A549 (cell line): ENCODE measurements around the gene OR10J1. TPM values are rescaled to one million over a fixed set of nuclear protein-coding genes. Genes with fewer than 3 reads are reported as not detected.

Experiments used
- ATAC-seq, 2 experiments: fragments of 200-7000 bp in 1 of 2; fragments of >200 bp in 1 of 2; cut with Nextera tagmentation in 1 of 2; cut with Tn5 transposase in 1 of 2; 3 replicates each; pipeline versions ENCODE4 v1.8.0 to v1.9.1; 2018 to 2020; ENCODE audit warnings: mild to moderate bottlenecking in 1 of 2, moderate library complexity in 1 of 2
- CTCF ChIA-PET: fragments of 300-600 bp; sonication (Branson Sonifier 250); formaldehyde crosslinking; extraction: SDS; loops from one replicate; lab custom pipeline; 2021; ENCODE audit warnings: antibody characterized with exemption, inconsistent platforms; lab: Yijun Ruan, JAX
- POLR2A ChIA-PET: fragments of 350-600 bp; formaldehyde crosslinking; extraction: SDS; loops from one replicate; lab custom pipeline; 2021; ENCODE audit warnings: antibody characterized with exemption, inconsistent platforms; lab: Yijun Ruan, JAX
- DNase-seq, 2 experiments: peaks; one replicate each; pipeline versions ENCODE4 v3.0.0 to v3.0.0-alpha.2; 2011 to 2016; ENCODE audit warnings: low read depth in 1 of 2, low spot score in 1 of 2
- FAIRE-seq: peaks from 2 replicates; lab custom pipeline; 2011; peaks lifted over from hg19 to GRCh38; lab: Jason Lieb, UNC
- H3K27ac ChIP-seq, 2 experiments: fragments of >200 bp; sonication (Bioruptor Twin); formaldehyde crosslinking; 3 replicates each; pipeline ENCODE4 v1.5.1; 2016 to 2017
- H3K4me1 ChIP-seq: fragments of >200 bp; sonication (Bioruptor Twin); formaldehyde crosslinking; 3 replicates; pipeline ENCODE4 v1.6.1; 2016
- H3K4me2 ChIP-seq: fragments of >200 bp; sonication (Bioruptor Twin); formaldehyde crosslinking; 3 replicates; pipeline ENCODE4 v1.6.1; 2016
- H3K4me3 ChIP-seq: fragments of >200 bp; sonication (Bioruptor Twin); formaldehyde crosslinking; 3 replicates; pipeline ENCODE4 v1.5.1; 2016
- H3K9me3 ChIP-seq: fragments of >200 bp; sonication (Bioruptor Twin); formaldehyde crosslinking; 3 replicates; pipeline ENCODE4 v1.6.1; 2016
- BCL3 ChIP-seq: fragments of >200 bp; sonication (Bioruptor Twin); formaldehyde crosslinking; IDR thresholded peaks from 3 replicates; pipeline ENCODE4 v1.6.1; 2016
- CBX8 ChIP-seq: fragments of 200-600 bp; sonication (generic); IDR thresholded peaks from 2 replicates; pipeline ENCODE4 v1.6.1; 2016
- CHD2 ChIP-seq: fragments of 150-350 bp; IDR thresholded peaks from 2 replicates; pipeline ENCODE4 v1.6.1; 2014; ENCODE audit warnings: low read length; ENCODE audit not compliant: partially characterized antibody
- CHD4 ChIP-seq: fragments of 200-600 bp; sonication (generic); IDR thresholded peaks from 2 replicates; pipeline ENCODE4 v1.6.1; 2016; ENCODE audit warnings: antibody characterized with exemption, mild to moderate bottlenecking, borderline replicate concordance
- E2F6 ChIP-seq: IDR thresholded peaks from 2 replicates; pipeline ENCODE4 v1.6.1; 2012; ENCODE audit warnings: low read depth, borderline replicate concordance
- EHF ChIP-seq: fragments of 250-450 bp; sonication (Bioruptor Pico); IDR thresholded peaks from 2 replicates; pipeline ENCODE4 v1.5.0; 2020; ENCODE audit warnings: mild to moderate bottlenecking
- GATA3 ChIP-seq: IDR thresholded peaks from 2 replicates; pipeline ENCODE4 v1.6.1; 2012; ENCODE audit warnings: borderline replicate concordance
- HES2 ChIP-seq: fragments of >200 bp; sonication (Bioruptor Twin); formaldehyde crosslinking; IDR thresholded peaks from 2 replicates; pipeline ENCODE4 v1.6.1; 2016
- HMGXB4 ChIP-seq: fragments of 250-450 bp; sonication (Bioruptor Pico); IDR thresholded peaks from 2 replicates; pipeline ENCODE4 v1.5.0; 2021; ENCODE audit warnings: mild to moderate bottlenecking, moderate library complexity, borderline replicate concordance
- HOXA7 ChIP-seq: fragments of 250-450 bp; sonication (Bioruptor Pico); IDR thresholded peaks from 2 replicates; pipeline ENCODE4 v1.5.0; 2020; ENCODE audit warnings: mild to moderate bottlenecking, moderate library complexity
- HOXB5 ChIP-seq: fragments of 250-450 bp; sonication (Bioruptor Pico); IDR thresholded peaks from 2 replicates; pipeline ENCODE4 v1.5.0; 2020; ENCODE audit warnings: mild to moderate bottlenecking, moderate library complexity
- KDM1A ChIP-seq: fragments of 200-600 bp; sonication (generic); IDR thresholded peaks from 2 replicates; pipeline ENCODE4 v1.6.1; 2016; ENCODE audit warnings: low read depth, mild to moderate bottlenecking
- KDM5A ChIP-seq: fragments of 200-600 bp; sonication (generic); IDR thresholded peaks from 2 replicates; pipeline ENCODE4 v1.6.1; 2016; ENCODE audit warnings: antibody characterized with exemption, mild to moderate bottlenecking
- MAX ChIP-seq: IDR thresholded peaks from 2 replicates; pipeline ENCODE4 v1.6.1; 2012
- MYC ChIP-seq: IDR thresholded peaks from 2 replicates; pipeline ENCODE4 v1.6.1; 2012; ENCODE audit warnings: mild to moderate bottlenecking, inconsistent platforms, low read length, improper control_type of control experiment, borderline replicate concordance
- NFE2L2 ChIP-seq: fragments of 150-350 bp; conservative IDR thresholded peaks from 2 replicates; pipeline ENCODE4 v1.6.1; 2014; ENCODE audit warnings: low read length
- NPAS2 ChIP-seq: fragments of 250-450 bp; sonication (Bioruptor Pico); IDR thresholded peaks from 2 replicates; pipeline ENCODE4 v1.8.0; 2022; ENCODE audit warnings: mild to moderate bottlenecking, moderate library complexity, borderline replicate concordance
- NR3C1 ChIP-seq: fragments of >200 bp; sonication (Bioruptor Twin); formaldehyde crosslinking; IDR thresholded peaks from 3 replicates; pipeline ENCODE4 v1.6.1; 2017
- PBX3 ChIP-seq: IDR thresholded peaks from 2 replicates; pipeline ENCODE4 v1.6.1; 2012
- POLR2A ChIP-seq: IDR thresholded peaks from 2 replicates; pipeline ENCODE4 v1.6.1; 2012; ENCODE audit warnings: mild to moderate bottlenecking, low read length
- POLR2AphosphoS2 ChIP-seq: conservative IDR thresholded peaks from 2 replicates; pipeline ENCODE4 v1.6.1; 2012; ENCODE audit warnings: low read length, improper control_type of control experiment, inconsistent platforms
- RARB ChIP-seq: fragments of 250-450 bp; sonication (Bioruptor Pico); IDR thresholded peaks from 2 replicates; pipeline ENCODE4 v1.8.0; 2021; ENCODE audit warnings: mild to moderate bottlenecking, moderate library complexity
- RFX5 ChIP-seq: fragments of 450-650 bp; IDR thresholded peaks from 2 replicates; pipeline ENCODE4 v1.7.1; 2014; ENCODE audit warnings: antibody characterized with exemption, mild to moderate bottlenecking, moderate library complexity
- TP53 ChIP-seq: fragments of 250-450 bp; sonication (Bioruptor Pico); IDR thresholded peaks from 2 replicates; pipeline ENCODE4 v1.5.0; 2021; ENCODE audit warnings: mild to moderate bottlenecking, moderate library complexity
- USF2 ChIP-seq: fragments of 450-650 bp; IDR thresholded peaks from 2 replicates; pipeline ENCODE4 v1.6.1; 2014; ENCODE audit warnings: antibody characterized with exemption
- ZFP36 ChIP-seq: fragments of 450-650 bp; IDR thresholded peaks from 2 replicates; pipeline ENCODE4 v1.6.1; 2014; ENCODE audit warnings: borderline replicate concordance; ENCODE audit not compliant: partially characterized antibody
- WGBS: methylation state at CpG from one replicate; pipeline ENCODE4 v1.1.6; 2017; ENCODE audit errors: missing lambda C conversion rate; 5-methylcytosine and 5-hydroxymethylcytosine counted together
- polyA plus RNA-seq, 4 experiments: library from polyadenylated mRNA; depleted of rRNA in 3 of 4; stranded (reverse); fragments of >200 nt; fragmentation: RNase III in 1 of 4; extraction: RNeasy Plus Mini Kit Qiagen cat#74134 plus additional on column Dnase treatment in 1 of 4; gene quantifications; 2 replicates in 3 of 4; 3 replicates in 1 of 4; pipeline ENCODE4 v1.2.3, GENCODE V29; 2011 to 2017

Gene OR10J1
- polyA plus RNA-seq, 2 of the 4 experiments (the other 2 are of a cell fraction), result not detected

- Histone ChIP-seq H3K27ac (no peak overlapping the region), H3K4me1 (no peaks in the 10 kb centered on the region), H3K9me3 (no peaks in the 10 kb centered on the region), H3K4me3 (no peak overlapping the region), H3K4me2 (no peak overlapping the region)
- FAIRE-seq, result no peak
- ChIA-PET POLR2A (no interaction called here), CTCF (no interaction called here)
- no peak for DNase-seq
- no peak for TF ChIP-seq MAX
- TF ChIP-seq ZFP36, result no peak
- no peak for TF ChIP-seq NFE2L2
- TF ChIP-seq NPAS2 (CRISPR knock-in tag), result no peak
- TF ChIP-seq EHF (CRISPR knock-in tag), result no peak
- TF ChIP-seq MYC, result no peak
- ATAC-seq, result no peak
- WGBS, result 49% methylated on average over 2 of the region's 2 CpGs
Measured at GRCh38 chr1:159468321-159468720, 28.8 kb downstream of the OR10J1 start.

- POLR2A ChIA-PET, result no interaction called here
- TF ChIP-seq E2F6, result no peak
- TF ChIP-seq POLR2A, result no peak
- no peak for TF ChIP-seq USF2
- TF ChIP-seq HOXB5 (CRISPR knock-in tag), result no peak
- TF ChIP-seq HMGXB4 (CRISPR knock-in tag), result no peak
- no peak for TF ChIP-seq NR3C1
- TF ChIP-seq GATA3, result no peak
- no peak for TF ChIP-seq RARB
- TF ChIP-seq HOXA7, result no peak
- no peak for TF ChIP-seq RFX5
- TF ChIP-seq CHD2, result no peak
- no peak for TF ChIP-seq CHD4
- no peak for TF ChIP-seq KDM5A
- TF ChIP-seq CBX8, result no peak
- TF ChIP-seq HES2, result no peak
- no peak for TF ChIP-seq TP53
- TF ChIP-seq POLR2AphosphoS2, result no peak
- Histone ChIP-seq H3K4me1 (no peaks in the 10 kb centered on the region), H3K27ac (no peak overlapping the region), H3K4me3 (no peak overlapping the region), H3K9me3 (no peaks in the 10 kb centered on the region), H3K4me2 (no peak overlapping the region)
- 39% methylated on average over 4 of the region's 4 CpGs for WGBS
- FAIRE-seq (no peak), ATAC-seq (no peak), DNase-seq (no peak)
- CTCF ChIA-PET, result no interaction called here
Measured at GRCh38 chr1:159469921-159470533, 30.5 kb downstream of the OR10J1 start.

- no peak overlapping the region for H3K27ac ChIP-seq
- no peak for DNase-seq
- no peaks in the 10 kb centered on the region for H3K9me3 ChIP-seq
- WGBS, result 35% methylated on average over 1 of the region's 1 CpG
- ATAC-seq, result no peak
- TF ChIP-seq NFE2L2 (no peak), BCL3 (no peak), USF2 (no peak), HOXA7 (no peak), PBX3 (no peak), KDM1A (no peak)
- no peak for FAIRE-seq
- CTCF ChIA-PET, result no interaction called here
- H3K4me3 ChIP-seq, result no peak overlapping the region
- H3K4me2 ChIP-seq, result no peak overlapping the region
- POLR2A ChIA-PET, result no interaction called here
- H3K4me1 ChIP-seq, result no peaks in the 10 kb centered on the region
Measured at GRCh38 chr1:159473335-159473734, 33.8 kb downstream of the OR10J1 start.
